ENCODE results near the gene TMEM163. TPM values are rescaled to one million over a fixed set of nuclear protein-coding genes. Genes with fewer than 3 reads are reported as not detected.

Gene TMEM163
- total RNA-seq, 4 donors from 2014 or later: 0.34 to 1.2 TPM; not detected in 2

- H3K27me3 ChIP-seq: no peaks in the 10 kb centered on the region
- intact Hi-C loops (cut with DNase I; ENCODE audit: low total_unique reads): no loop called here
- H3K4me3 ChIP-seq: no peak overlapping the region
- H3K4me1 ChIP-seq: no peaks in the 10 kb centered on the region
- TF ChIP-seq CTCF (IDR thresholded peaks at IDR 0.05) (no peak), POLR2A (IDR thresholded peaks at IDR 0.05) (no peak)
- H3K27ac ChIP-seq: no peak overlapping the region
- no peaks in the 10 kb centered on the region for H3K9me3 ChIP-seq
- no peaks in the 10 kb centered on the region for H3K36me3 ChIP-seq
- DNase-seq: no peak
Measured at GRCh38 chr2:134501476-134502091, 217.2 kb downstream of the TMEM163 start.

GRCh38 chr2:134500211-134500935 lies 218.4 kb downstream of the TMEM163 start:
- H3K27ac ChIP-seq: peak overlapping the region in 1 of 2 donors; percentile 55
- TF ChIP-seq CTCF (IDR thresholded peaks at IDR 0.05) (no peak), POLR2A (IDR thresholded peaks at IDR 0.05) (no peak)

GRCh38 chr2:134499307-134499926 lies 219.4 kb downstream of the TMEM163 start:
- Histone ChIP-seq H3K9me3 (no peaks in the 10 kb centered on the region), H3K4me1 (no peaks in the 10 kb centered on the region), H3K4me3 (no peak overlapping the region), H3K27me3 (no peaks in the 10 kb centered on the region), H3K27ac (no peak overlapping the region), H3K36me3 (no peaks in the 10 kb centered on the region)
- no peak for TF ChIP-seq CTCF (IDR thresholded peaks at IDR 0.05)
- no peak for TF ChIP-seq POLR2A (IDR thresholded peaks at IDR 0.05)
- no peak for DNase-seq
- intact Hi-C loops (cut with DNase I; ENCODE audit: low total_unique reads): no loop called here

More at GRCh38 chr2:134500211-134500935, 218.4 kb downstream of the TMEM163 start:
- intact Hi-C loops (cut with DNase I; ENCODE audit: low total_unique reads): no loop called here
- Histone ChIP-seq H3K9me3 (no peaks in the 10 kb centered on the region), H3K4me1 (no peaks in the 10 kb centered on the region), H3K27me3 (no peaks in the 10 kb centered on the region), H3K4me3 (no peak overlapping the region), H3K36me3 (no peaks in the 10 kb centered on the region)
- peak in 1 of 2 donors; percentile 41 for DNase-seq

- no peak for DNase-seq
- no peaks in the 10 kb centered on the region for H3K27me3 ChIP-seq
- TF ChIP-seq POLR2A (IDR thresholded peaks at IDR 0.05): no peak
- TF ChIP-seq CTCF (IDR thresholded peaks at IDR 0.05): no peak
- intact Hi-C loops (cut with DNase I; ENCODE audit: low total_unique reads): no loop called here
- H3K4me1 ChIP-seq: no peaks in the 10 kb centered on the region
- H3K27ac ChIP-seq: no peak overlapping the region
- H3K4me3 ChIP-seq: no peak overlapping the region
- H3K9me3 ChIP-seq: no peaks in the 10 kb centered on the region
- H3K36me3 ChIP-seq: no peaks in the 10 kb centered on the region
Measured at GRCh38 chr2:134498654-134499053, 220.1 kb downstream of the TMEM163 start.

DNA sequence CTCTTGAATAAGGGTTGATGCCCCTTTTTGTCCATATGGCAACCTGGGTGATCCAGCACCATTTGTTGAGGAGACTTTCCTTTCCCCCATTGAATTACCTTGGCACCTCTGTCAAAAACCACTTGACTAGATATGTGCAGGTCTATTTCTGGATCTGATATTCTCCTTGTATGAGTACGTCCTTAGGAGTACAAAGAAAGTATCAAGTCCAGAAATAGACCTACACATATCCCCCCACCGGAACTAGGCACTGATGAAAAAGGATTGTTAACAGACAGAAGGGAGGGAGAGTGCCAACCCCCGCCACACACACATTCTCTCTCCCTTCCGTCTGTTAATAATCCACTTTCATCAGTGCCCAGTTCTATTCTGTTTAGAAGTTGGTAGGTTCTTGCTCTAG lies 225.0 kb downstream of the TMEM163 start:
- H3K27me3 ChIP-seq: no peaks in the 10 kb centered on the region
- DNase-seq: no peak
- no peak for TF ChIP-seq CTCF (IDR thresholded peaks at IDR 0.05)
- TF ChIP-seq POLR2A (IDR thresholded peaks at IDR 0.05): no peak
- H3K36me3 ChIP-seq: no peaks in the 10 kb centered on the region
- H3K4me3 ChIP-seq: no peak overlapping the region
- no peaks in the 10 kb centered on the region for H3K4me1 ChIP-seq
- H3K9me3 ChIP-seq: no peaks in the 10 kb centered on the region
- H3K27ac ChIP-seq: no peak overlapping the region
- intact Hi-C loops (cut with DNase I; ENCODE audit: low total_unique reads): no loop called here

Measured in uterus (tissue), 4 donors.